Lower lobe of right lung (tissue), 2 donors: Measurements from ENCODE around the gene LIPI. TPM values are rescaled to one million over a fixed set of nuclear protein-coding genes. Genes with fewer than 3 reads are reported as not detected.
A peak's percentile ranks its signal among the peaks of the same experiment; 100 is the strongest.

ENCODE experiments used
- ATAC-seq, 2 donors: fragments of 200-7000 bp; cut with Tn5 transposase; one replicate each; pipeline ENCODE4 v1.9.1; 2020 to 2022; ENCODE audit warnings: mild to moderate bottlenecking in 2 of 2, moderate library complexity in 2 of 2
- DNase-seq: peaks from one replicate; pipeline ENCODE4 v3.0.0-alpha.2; 2020
- H3K27ac ChIP-seq: fragments of 200-600 bp; one replicate; pipeline ENCODE4 v1.8.0; 2022
- H3K27me3 ChIP-seq: fragments of 200-600 bp; one replicate; pipeline ENCODE4 v1.8.0; 2022; ENCODE audit warnings: low read depth
- H3K36me3 ChIP-seq: fragments of 200-600 bp; one replicate; pipeline ENCODE4 v1.8.0; 2022; ENCODE audit warnings: mild to moderate bottlenecking
- H3K4me1 ChIP-seq: fragments of 200-600 bp; one replicate; pipeline ENCODE4 v1.8.0; 2022
- H3K4me3 ChIP-seq: fragments of 200-600 bp; one replicate; pipeline ENCODE4 v1.8.0; 2022; ENCODE audit warnings: mild to moderate bottlenecking
- H3K9me3 ChIP-seq: fragments of 200-600 bp; one replicate; pipeline ENCODE4 v1.8.0; 2022
- CTCF ChIP-seq: fragments of 200-600 bp; IDR thresholded peaks from one replicate; pipeline ENCODE4 v1.8.0; 2022; ENCODE audit warnings: antibody characterized with exemption, mild to moderate bottlenecking
- intact Hi-C: fragments of 100-400 bp; cut with DNase I; formaldehyde crosslinking; loops from one replicate; pipeline ENCODE4 v1.11.0; 2022
- total RNA-seq: library from RNA; stranded (reverse); fragmentation: NEBNext Ultra II Directional; extraction: Animal tissue kit (Norgen Biotek cat#: 25700); gene quantifications from one replicate; pipeline ENCODE4 v1.2.1, GENCODE V29; 2021
- donor health status: DM: no; HTN: yes; CAD: no; lungs with severe emphysema.

LIPI gene
- total RNA-seq, 1 donor from 2014 or later = not detected

- DNase-seq (no peak), ATAC-seq (no peak)
- Histone ChIP-seq H3K36me3 (no peaks in the 10 kb centered on the region), H3K27me3 (no peaks in the 10 kb centered on the region), H3K4me1 (no peaks in the 10 kb centered on the region), H3K4me3 (no peak overlapping the region), H3K9me3 (peaks cover 4% of the 10 kb centered on the region), H3K27ac (no peak overlapping the region)
- intact Hi-C loops = no loop called here
- no peak for TF ChIP-seq CTCF
Observed at GRCh38 chr21:14088391-14088790, 122.4 kb downstream of the LIPI start.

- no peak overlapping the region for H3K27ac ChIP-seq
Observed at GRCh38 chr21:14086553-14086952, 124.2 kb downstream of the LIPI start.

GRCh38 chr21:14084701-14085100 lies 126.1 kb downstream of the LIPI start:
- no peaks in the 10 kb centered on the region for H3K36me3 ChIP-seq
- H3K9me3 ChIP-seq = peaks cover 4% of the 10 kb centered on the region
- H3K4me1 ChIP-seq = no peaks in the 10 kb centered on the region
- H3K27me3 ChIP-seq = no peaks in the 10 kb centered on the region
- no peak overlapping the region for H3K4me3 ChIP-seq
- DNase-seq (no peak), ATAC-seq (peak in 1 of 2 donors; percentile 42)
- TF ChIP-seq CTCF = no peak
- no peak overlapping the region for H3K27ac ChIP-seq
- intact Hi-C loops = no loop called here

More at GRCh38 chr21:14086553-14086952, 124.2 kb downstream of the LIPI start:
- DNase-seq (no peak), ATAC-seq (no peak)
- Histone ChIP-seq H3K36me3 (no peaks in the 10 kb centered on the region), H3K27me3 (no peaks in the 10 kb centered on the region), H3K4me1 (no peaks in the 10 kb centered on the region), H3K9me3 (peaks cover 4% of the 10 kb centered on the region), H3K4me3 (no peak overlapping the region)
- intact Hi-C loops = no loop called here
- no peak for TF ChIP-seq CTCF

- Histone ChIP-seq H3K4me3 (no peak overlapping the region), H3K4me1 (no peaks in the 10 kb centered on the region), H3K9me3 (peaks cover 4% of the 10 kb centered on the region), H3K27ac (no peak overlapping the region), H3K27me3 (no peaks in the 10 kb centered on the region), H3K36me3 (no peaks in the 10 kb centered on the region)
- TF ChIP-seq CTCF = no peak
- DNase-seq (no peak), ATAC-seq (peak in 1 of 2 donors; percentile 17)
- intact Hi-C loops = no loop called here
Observed at GRCh38 chr21:14084068-14084501, 126.7 kb downstream of the LIPI start.

GRCh38 chr21:14080764-14081096 lies 130.0 kb downstream of the LIPI start:
- intact Hi-C loops = no loop called here
- H3K4me1 ChIP-seq = no peaks in the 10 kb centered on the region
- H3K27me3 ChIP-seq = no peaks in the 10 kb centered on the region
- no peaks in the 10 kb centered on the region for H3K36me3 ChIP-seq
- DNase-seq = no peak
- no peak for ATAC-seq
- H3K27ac ChIP-seq = no peak overlapping the region
- no peak overlapping the region for H3K4me3 ChIP-seq
- TF ChIP-seq CTCF = no peak
- peaks cover 8% of the 10 kb centered on the region for H3K9me3 ChIP-seq
